ENCODE data around the gene CLDN19. TPM values are rescaled to one million over a fixed set of nuclear protein-coding genes. Genes with fewer than 3 reads are reported as not detected.

Gene CLDN19
- total RNA-seq, 1 experiment from 2014 or later = not detected

- Histone ChIP-seq H3K9me3 (ENCODE audit: control insufficient read depth in 1 of 2, insufficient read depth in 1 of 2, low read depth in 1 of 2, low read length in 2 of 2) (no peaks in the 10 kb centered on the region), H3K27ac (ENCODE audit: low read depth, low read length) (no peak overlapping the region), H3K9ac (ENCODE audit: low read length) (no peak overlapping the region), H3K36me3 (ENCODE audit: control insufficient read depth in 1 of 2, insufficient read depth in 2 of 2, low read length in 2 of 2) (no peaks in the 10 kb centered on the region), H3K4me1 (ENCODE audit: control insufficient read depth in 1 of 2, insufficient read depth in 2 of 2, low read length in 2 of 2) (peaks cover 0 to 4% of the 10 kb centered on the region in 2 experiments; a peak in 1 of 4 replicates), H3K27me3 (ENCODE audit: insufficient read depth, low read length) (no peaks in the 10 kb centered on the region), H3K79me2 (ENCODE audit: insufficient read depth, low read length) (no peaks in the 10 kb centered on the region), H3K4me3 (replicated peaks in 1 of 2; ENCODE audit: low read depth in 1 of 2, low read length in 2 of 2) (no peak overlapping the region), H3K9me2 (ENCODE audit: insufficient read depth) (no peaks in the 10 kb centered on the region), H2AFZ (ENCODE audit: low read depth, low read length, poor library complexity, severe bottlenecking) (no peak overlapping the region), H3K4me2 (ENCODE audit: low read length) (no peak overlapping the region), H4K20me1 (ENCODE audit: insufficient read depth) (no peaks in the 10 kb centered on the region)
- DNase-seq (ENCODE audit: low read depth, low spot score) (no peak), ATAC-seq (no peak)
- POLR2A ChIA-PET = no interaction called here
- CTCF ChIA-PET = no interaction called here
- intact Hi-C loops (cut with micrococcal nuclease) = no loop called here
- TF ChIP-seq ELF1 (IDR thresholded peaks at IDR 0.05; ENCODE audit: borderline replicate concordance, low read depth) (no peak), YY1 (IDR thresholded peaks at IDR 0.05; ENCODE audit: extremely low read depth, insufficient replicate concordance, low read depth, low read length) (no peak), EZH2phosphoT487 (IDR thresholded peaks at IDR 0.05; ENCODE audit: borderline replicate concordance) (no peak), JUND (IDR thresholded peaks at IDR 0.05) (no peak), EZH2 (IDR thresholded peaks at IDR 0.05) (no peak), CBX3 (IDR thresholded peaks at IDR 0.05; ENCODE audit: low read depth) (no peak), SP1 (IDR thresholded peaks at IDR 0.05; ENCODE audit: low read depth) (no peak), ZNF274 (IDR thresholded peaks at IDR 0.05; ENCODE audit: low read depth, low read length) (no peak), TCF7L2 (IDR thresholded peaks at IDR 0.05; ENCODE audit: borderline replicate concordance, extremely low read depth, insufficient read depth, insufficient read length) (no peak), ZBTB33 (IDR thresholded peaks at IDR 0.05; ENCODE audit: extremely low read depth, insufficient replicate concordance, low read length) (no peak), SRF (IDR thresholded peaks at IDR 0.05; ENCODE audit: low read depth) (no peak), MAX (IDR thresholded peaks at IDR 0.05) (no peak), CEBPB (IDR thresholded peaks at IDR 0.05; ENCODE audit: low read depth) (no peak), FOSL1 (IDR thresholded peaks at IDR 0.05; ENCODE audit: low read depth) (no peak), RAD21 (IDR thresholded peaks at IDR 0.05; ENCODE audit: low read depth) (no peak), SIN3A (IDR thresholded peaks at IDR 0.05; ENCODE audit: low read depth) (no peak), POLR2AphosphoS5 (IDR thresholded peaks at IDR 0.05; ENCODE audit: low read depth, low read length) (no peak), ZFX (IDR thresholded peaks at IDR 0.05) (no peak)
- TF ChIP-seq, protein P1, sequence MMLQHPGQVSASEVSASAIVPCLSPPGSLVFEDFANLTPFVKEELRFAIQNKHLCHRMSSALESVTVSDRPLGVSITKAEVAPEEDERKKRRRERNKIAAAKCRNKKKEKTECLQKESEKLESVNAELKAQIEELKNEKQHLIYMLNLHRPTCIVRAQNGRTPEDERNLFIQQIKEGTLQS (IDR thresholded peaks at IDR 0.05) = no peak
- TF ChIP-seq, protein P2, sequence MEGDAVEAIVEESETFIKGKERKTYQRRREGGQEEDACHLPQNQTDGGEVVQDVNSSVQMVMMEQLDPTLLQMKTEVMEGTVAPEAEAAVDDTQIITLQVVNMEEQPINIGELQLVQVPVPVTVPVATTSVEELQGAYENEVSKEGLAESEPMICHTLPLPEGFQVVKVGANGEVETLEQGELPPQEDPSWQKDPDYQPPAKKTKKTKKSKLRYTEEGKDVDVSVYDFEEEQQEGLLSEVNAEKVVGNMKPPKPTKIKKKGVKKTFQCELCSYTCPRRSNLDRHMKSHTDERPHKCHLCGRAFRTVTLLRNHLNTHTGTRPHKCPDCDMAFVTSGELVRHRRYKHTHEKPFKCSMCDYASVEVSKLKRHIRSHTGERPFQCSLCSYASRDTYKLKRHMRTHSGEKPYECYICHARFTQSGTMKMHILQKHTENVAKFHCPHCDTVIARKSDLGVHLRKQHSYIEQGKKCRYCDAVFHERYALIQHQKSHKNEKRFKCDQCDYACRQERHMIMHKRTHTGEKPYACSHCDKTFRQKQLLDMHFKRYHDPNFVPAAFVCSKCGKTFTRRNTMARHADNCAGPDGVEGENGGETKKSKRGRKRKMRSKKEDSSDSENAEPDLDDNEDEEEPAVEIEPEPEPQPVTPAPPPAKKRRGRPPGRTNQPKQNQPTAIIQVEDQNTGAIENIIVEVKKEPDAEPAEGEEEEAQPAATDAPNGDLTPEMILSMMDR (IDR thresholded peaks at IDR 0.05 in 2 of 3, conservative IDR thresholded peaks at IDR 0.05 in 1 of 3; ENCODE audit: borderline replicate concordance in 1 of 3, insufficient read depth in 1 of 3, low read depth in 2 of 3, low read length in 2 of 3) = no peak
- RAD21 ChIA-PET (ENCODE audit: low non-redundant PET in 1 of 2, low total read pairs in 2 of 2, uncharacterized antibody in 2 of 2, unreplicated experiment in 2 of 2) = no interaction called here
- BruUV-seq (replicated peaks) = no TSS peak
Observed at GRCh38 chr1:42721926-42722325, 18.1 kb downstream of the CLDN19 start.
